Astrocyte (in vitro differentiated cells and primary cell): Measurements from ENCODE around the gene AFMID. TPM values are rescaled to one million over a fixed set of nuclear protein-coding genes. Genes with fewer than 3 reads are reported as not detected.
A peak's percentile ranks its signal among the peaks of the same experiment; 100 is the strongest.

Experiments used
- DNase-seq: peaks from one replicate; pipeline ENCODE4 v3.0.0-alpha.2; 2010; ENCODE audit warnings: low read depth
- FAIRE-seq: peaks from 2 replicates; lab custom pipeline; 2011; peaks lifted over from hg19 to GRCh38; lab: Jason Lieb, UNC
- H2AFZ ChIP-seq: 2 replicates; pipeline ENCODE4 v1.6.0; 2012; ENCODE audit warnings: low read depth, low read length, inconsistent platforms
- H3K27ac ChIP-seq: 2 replicates; pipeline ENCODE4 v1.5.1; 2011; ENCODE audit warnings: low read depth, low read length, inconsistent platforms
- H3K27me3 ChIP-seq: 2 replicates; pipeline ENCODE4 v1.6.0; 2011; ENCODE audit warnings: low read length, inconsistent platforms; ENCODE audit not compliant: insufficient read depth
- H3K36me3 ChIP-seq: 2 replicates; pipeline ENCODE4 v1.5.1; 2011; ENCODE audit warnings: low read length, inconsistent platforms; ENCODE audit not compliant: insufficient read depth
- H3K4me1 ChIP-seq: 2 replicates; pipeline ENCODE4 v1.5.1; 2011; ENCODE audit warnings: low read length, inconsistent platforms; ENCODE audit not compliant: insufficient read depth
- H3K4me2 ChIP-seq: 2 replicates; pipeline ENCODE4 v1.6.0; 2012; ENCODE audit warnings: low read length, inconsistent platforms
- H3K4me3 ChIP-seq: 2 replicates; pipeline ENCODE4 v1.5.1; 2011; ENCODE audit warnings: low read depth, mild to moderate bottlenecking, low read length, inconsistent platforms; ENCODE audit not compliant: insufficient read depth
- H3K79me2 ChIP-seq: 2 replicates; pipeline ENCODE4 v1.6.0; 2012; ENCODE audit warnings: mild to moderate bottlenecking, low read length, inconsistent platforms; ENCODE audit not compliant: insufficient read depth
- H3K9ac ChIP-seq: 2 replicates; pipeline ENCODE4 v1.6.0; 2012; ENCODE audit warnings: mild to moderate bottlenecking, low read length, inconsistent platforms
- H3K9me3 ChIP-seq: 2 replicates; pipeline ENCODE4 v1.5.1; 2012; ENCODE audit warnings: low read depth, mild to moderate bottlenecking, low read length, inconsistent platforms; ENCODE audit not compliant: insufficient read depth
- H4K20me1 ChIP-seq: 2 replicates; pipeline ENCODE4 v1.6.0; 2012; ENCODE audit warnings: low read length, inconsistent platforms; ENCODE audit not compliant: insufficient read depth
- H3K27ac Mint-ChIP-seq: one replicate; pipeline ENCODE4 v1.8.0; 2021; ENCODE audit warnings: mild to moderate bottlenecking, mixed read lengths; ENCODE audit not compliant: unreplicated experiment
- H3K27me3 Mint-ChIP-seq: one replicate; pipeline ENCODE4 v1.8.0; 2021; ENCODE audit warnings: low read depth, mixed read lengths; ENCODE audit not compliant: unreplicated experiment
- H3K36me3 Mint-ChIP-seq: one replicate; pipeline ENCODE4 v1.8.0; 2021; ENCODE audit warnings: low read depth, mixed read lengths; ENCODE audit not compliant: unreplicated experiment
- H3K4me1 Mint-ChIP-seq: one replicate; pipeline ENCODE4 v1.8.0; 2021; ENCODE audit warnings: low read depth, mixed read lengths; ENCODE audit not compliant: unreplicated experiment
- H3K4me3 Mint-ChIP-seq: one replicate; pipeline ENCODE4 v1.8.0; 2021; ENCODE audit warnings: mild to moderate bottlenecking, moderate library complexity, mixed read lengths; ENCODE audit not compliant: unreplicated experiment
- H3K9me3 Mint-ChIP-seq: one replicate; pipeline ENCODE4 v1.8.0; 2021; ENCODE audit warnings: mild to moderate bottlenecking, mixed read lengths; ENCODE audit not compliant: unreplicated experiment
- EZH2 ChIP-seq: IDR thresholded peaks from 2 replicates; pipeline ENCODE4 v1.6.1; 2012; ENCODE audit warnings: mild to moderate bottlenecking, low read length, inconsistent platforms; ENCODE audit not compliant: insufficient read depth
- total RNA-seq: library from RNA; stranded (reverse); gene quantifications from 2 replicates; pipeline ENCODE4 v1.2.1, GENCODE V29; 2021
- TF ChIP-seq, protein P1 (sequence below): IDR thresholded peaks from 2 replicates; pipeline ENCODE4 v1.5.1; 2011; ENCODE audit warnings: low read depth, mild to moderate bottlenecking, inconsistent platforms, low read length, moderate library complexity; ENCODE audit not compliant: insufficient read depth

The AFMID gene
- total RNA-seq, 1 donor from 2014 or later = 53.7 TPM

DNA sequence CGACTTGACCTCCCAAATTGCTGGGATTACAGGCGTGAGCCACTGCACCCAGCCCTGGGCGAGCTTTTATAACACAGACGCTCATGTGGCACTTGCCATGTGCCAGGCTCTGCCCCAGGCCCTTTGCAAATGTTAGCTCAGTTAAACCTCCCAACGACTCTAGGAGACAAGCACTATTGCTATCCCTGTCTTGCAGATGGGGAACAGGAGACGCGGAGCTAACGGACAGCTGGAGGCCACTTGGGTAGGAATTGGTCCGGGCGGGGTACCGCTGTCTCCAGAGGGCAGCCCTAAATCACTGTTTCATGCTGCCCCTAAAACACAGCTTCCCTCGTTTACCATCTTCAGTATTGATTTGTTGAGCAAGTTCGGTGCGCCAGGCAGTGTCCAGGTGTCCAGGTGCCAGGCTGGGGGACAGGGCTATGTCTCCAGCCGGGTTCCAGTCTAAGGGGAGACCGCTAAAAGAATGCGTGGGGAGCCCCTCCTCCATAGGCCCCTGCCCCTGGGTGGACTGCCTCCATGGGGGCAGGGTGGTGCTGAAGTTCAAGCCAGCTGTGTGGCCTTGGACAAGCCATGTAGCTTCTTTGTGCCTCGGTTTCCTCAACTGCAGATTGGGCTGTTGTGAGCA, 68.0 kb downstream of the AFMID start:
- Histone ChIP-seq H3K79me2 (no peaks in the 10 kb centered on the region), H3K9me3 (no peaks in the 10 kb centered on the region), H2AFZ (no peak overlapping the region), H3K4me3 (no peak overlapping the region), H3K36me3 (no peaks in the 10 kb centered on the region), H3K4me2 (no peak overlapping the region), H3K27me3 (no peaks in the 10 kb centered on the region), H4K20me1 (no peaks in the 10 kb centered on the region), H3K27ac (no peak overlapping the region), H3K9ac (no peak overlapping the region), H3K4me1 (peaks cover 4% of the 10 kb centered on the region)
- FAIRE-seq = no peak
- Mint-ChIP-seq H3K36me3 (no peaks in the 10 kb centered on the region), H3K4me3 (peak overlapping the region; percentile 86), H3K9me3 (no peaks in the 10 kb centered on the region), H3K27me3 (peaks cover 4% of the 10 kb centered on the region), H3K4me1 (peaks cover 5% of the 10 kb centered on the region), H3K27ac (no peak overlapping the region)
- TF ChIP-seq, protein P1, sequence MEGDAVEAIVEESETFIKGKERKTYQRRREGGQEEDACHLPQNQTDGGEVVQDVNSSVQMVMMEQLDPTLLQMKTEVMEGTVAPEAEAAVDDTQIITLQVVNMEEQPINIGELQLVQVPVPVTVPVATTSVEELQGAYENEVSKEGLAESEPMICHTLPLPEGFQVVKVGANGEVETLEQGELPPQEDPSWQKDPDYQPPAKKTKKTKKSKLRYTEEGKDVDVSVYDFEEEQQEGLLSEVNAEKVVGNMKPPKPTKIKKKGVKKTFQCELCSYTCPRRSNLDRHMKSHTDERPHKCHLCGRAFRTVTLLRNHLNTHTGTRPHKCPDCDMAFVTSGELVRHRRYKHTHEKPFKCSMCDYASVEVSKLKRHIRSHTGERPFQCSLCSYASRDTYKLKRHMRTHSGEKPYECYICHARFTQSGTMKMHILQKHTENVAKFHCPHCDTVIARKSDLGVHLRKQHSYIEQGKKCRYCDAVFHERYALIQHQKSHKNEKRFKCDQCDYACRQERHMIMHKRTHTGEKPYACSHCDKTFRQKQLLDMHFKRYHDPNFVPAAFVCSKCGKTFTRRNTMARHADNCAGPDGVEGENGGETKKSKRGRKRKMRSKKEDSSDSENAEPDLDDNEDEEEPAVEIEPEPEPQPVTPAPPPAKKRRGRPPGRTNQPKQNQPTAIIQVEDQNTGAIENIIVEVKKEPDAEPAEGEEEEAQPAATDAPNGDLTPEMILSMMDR = no peak
- TF ChIP-seq EZH2 = no peak
- no peak for DNase-seq

DNA sequence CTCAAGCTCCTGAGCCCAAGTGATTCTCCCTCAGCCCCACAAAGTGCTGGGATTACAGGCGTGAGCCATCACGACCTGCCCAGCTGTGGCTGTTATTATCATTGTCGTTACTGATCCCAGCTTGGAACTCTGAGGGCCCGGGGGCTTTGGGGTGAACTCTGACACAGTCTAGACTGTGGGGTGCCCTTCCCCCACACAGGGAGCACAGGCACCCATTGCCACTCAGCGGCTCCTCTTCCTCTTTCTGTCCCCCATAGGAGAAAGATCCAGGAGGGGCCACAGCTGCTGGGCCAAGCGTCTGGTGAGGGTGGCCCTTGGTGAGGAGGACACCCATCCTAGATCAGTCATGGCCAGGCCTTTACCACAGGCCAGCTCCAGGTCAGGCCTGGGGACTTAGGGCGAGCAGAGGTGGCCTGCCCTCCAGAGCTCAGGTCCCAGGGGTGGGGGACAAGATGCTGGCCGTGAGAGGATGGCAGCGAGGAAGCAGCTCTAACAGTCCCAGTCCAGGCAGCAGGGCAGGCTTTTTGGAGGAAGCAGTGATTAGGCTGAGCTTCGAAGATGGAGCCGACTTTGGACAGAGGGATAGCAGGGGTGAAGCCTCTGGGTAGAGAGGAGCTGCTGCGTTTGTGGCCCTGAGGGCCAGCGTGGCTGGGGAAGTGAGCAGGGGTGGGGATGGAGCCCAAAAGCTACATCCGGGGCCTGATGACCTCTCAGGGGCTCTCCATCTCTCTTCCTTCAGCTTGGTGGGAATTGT, 69.0 kb downstream of the AFMID start:
- no peaks in the 10 kb centered on the region for H3K36me3 Mint-ChIP-seq
- no peak for DNase-seq
- H3K27me3 ChIP-seq = no peaks in the 10 kb centered on the region
- TF ChIP-seq, protein P1 = no peak
- TF ChIP-seq EZH2 = no peak
- no peak overlapping the region for H3K27ac ChIP-seq
- peak overlapping the region; percentile 66 for H3K27ac Mint-ChIP-seq
- H3K4me3 Mint-ChIP-seq = no peak overlapping the region
- H3K9me3 ChIP-seq = no peaks in the 10 kb centered on the region
- H3K4me3 ChIP-seq = no peak overlapping the region
- H3K27me3 Mint-ChIP-seq = peaks cover 4% of the 10 kb centered on the region
- peaks cover 5% of the 10 kb centered on the region for H3K4me1 Mint-ChIP-seq
- H3K79me2 ChIP-seq = no peaks in the 10 kb centered on the region
- no peaks in the 10 kb centered on the region for H4K20me1 ChIP-seq
- H3K36me3 ChIP-seq = no peaks in the 10 kb centered on the region
- peaks cover 4% of the 10 kb centered on the region for H3K4me1 ChIP-seq
- H3K9me3 Mint-ChIP-seq = no peaks in the 10 kb centered on the region
- FAIRE-seq = no peak
- no peak overlapping the region for H2AFZ ChIP-seq
- H3K4me2 ChIP-seq = no peak overlapping the region
- H3K9ac ChIP-seq = no peak overlapping the region
